Measurements from ENCODE around the gene SIK2.
"Not testable (repeated sequence)": the region's sequence is repeated elsewhere in the genome, so short reads cannot be mapped to it uniquely, and the experiment has no call there.

Gene SIK2

DNA sequence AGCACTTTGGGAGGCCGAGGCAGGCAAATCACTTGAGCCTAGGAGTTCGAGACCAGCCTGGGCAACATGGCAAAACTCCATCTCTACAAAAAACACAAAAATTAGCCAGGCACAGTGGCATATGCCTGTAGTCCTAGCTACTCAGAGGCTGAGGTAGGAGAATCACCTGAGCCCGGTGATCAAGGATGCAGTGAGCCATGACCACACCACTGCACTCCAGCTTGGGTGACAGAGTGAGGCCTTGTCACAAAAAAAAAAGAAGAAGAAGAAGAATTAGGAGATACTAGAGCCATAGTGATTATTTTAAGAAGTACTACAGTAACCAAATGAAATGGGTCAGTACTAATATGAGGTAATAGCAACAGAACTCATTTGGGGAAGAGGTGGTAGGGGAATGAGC lies 56.2 kb downstream of the SIK2 start:
- not testable (repeated sequence) for DNase-seq (ENCODE audit: low spot score)

DNA sequence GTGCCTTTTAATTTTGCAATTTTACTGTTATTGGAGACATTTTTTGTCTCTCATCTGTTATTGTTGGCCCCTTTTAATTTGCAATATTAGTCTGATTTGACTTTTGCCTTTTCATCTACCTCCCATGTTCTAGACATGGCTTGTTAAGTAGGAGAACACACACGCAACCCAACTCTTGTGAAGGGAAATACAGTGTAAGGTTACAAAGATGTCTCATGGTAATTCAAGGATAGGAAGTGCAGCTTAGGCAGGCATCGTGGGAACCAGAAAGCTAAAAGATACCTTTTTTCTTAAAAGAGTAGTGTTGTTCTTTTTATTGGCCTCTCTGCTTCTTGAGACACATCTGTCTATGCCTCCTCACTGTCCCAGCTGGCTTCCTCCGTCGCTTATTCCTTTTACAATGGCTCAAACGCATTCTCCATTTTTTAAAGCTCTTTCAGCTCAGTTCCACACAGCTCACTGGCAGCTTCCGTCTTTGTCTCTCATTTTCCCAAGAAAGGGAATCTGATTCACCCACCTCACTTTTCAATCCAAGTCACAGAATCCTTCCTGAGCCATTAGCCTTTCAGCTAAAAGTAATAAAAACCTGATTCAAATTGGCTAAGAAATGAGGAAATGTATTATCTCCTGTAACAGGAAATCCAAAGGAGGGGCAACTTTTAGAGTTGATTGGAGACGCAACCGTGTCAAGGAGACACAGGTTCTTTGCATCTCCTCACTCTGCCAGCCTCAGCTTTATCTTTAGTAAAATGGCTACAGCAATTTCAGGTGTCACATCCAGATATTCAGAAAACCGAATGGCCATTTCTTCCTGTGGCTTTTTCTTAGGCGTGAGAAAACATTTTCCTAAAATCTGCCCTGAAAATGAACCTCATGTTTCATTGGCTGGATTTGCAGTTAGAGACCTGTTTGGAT lies 57.2 kb downstream of the SIK2 start:
- DNase-seq (ENCODE audit: low spot score): no peak

DNA sequence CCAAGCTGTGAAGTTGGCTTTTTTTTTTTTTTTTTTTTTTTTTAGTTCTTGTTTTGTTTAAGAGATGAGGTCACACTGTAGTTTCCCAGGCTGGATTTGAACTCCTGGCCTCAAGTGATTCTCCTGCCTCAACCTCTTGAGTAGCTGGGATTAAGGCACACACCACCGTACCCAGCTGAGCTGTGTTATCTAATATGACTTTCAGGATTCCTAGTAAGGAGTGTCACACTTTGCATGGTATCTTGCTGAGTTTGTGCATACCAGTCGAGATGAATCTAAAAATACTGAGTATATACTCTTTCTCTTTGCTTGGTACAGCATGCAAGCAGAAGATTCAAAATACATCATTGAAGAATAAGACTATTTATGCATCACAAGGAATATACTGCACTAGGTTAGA lies 58.6 kb downstream of the SIK2 start:
- no peak for DNase-seq (ENCODE audit: low spot score)

DNA sequence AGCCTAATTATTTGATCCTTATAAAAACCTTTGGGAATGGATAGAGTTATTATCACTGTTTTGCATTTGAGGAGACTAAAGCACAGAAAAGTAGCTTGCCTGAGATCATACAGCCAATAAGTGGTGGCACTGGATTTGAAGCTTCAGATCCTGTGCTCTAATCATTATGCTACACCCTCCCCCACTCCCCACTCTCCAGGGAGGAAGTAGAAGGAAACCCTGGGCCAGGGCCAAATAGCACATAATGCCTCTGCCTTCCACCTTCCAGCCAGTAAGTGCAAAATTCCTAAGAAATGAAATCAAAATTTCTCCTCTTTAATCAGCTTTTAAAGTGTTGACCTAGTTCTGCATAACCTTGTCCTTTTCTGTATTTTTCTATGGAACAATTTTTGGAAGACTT lies 61.6 kb downstream of the SIK2 start:
- DNase-seq (ENCODE audit: low spot score): no peak

DNA sequence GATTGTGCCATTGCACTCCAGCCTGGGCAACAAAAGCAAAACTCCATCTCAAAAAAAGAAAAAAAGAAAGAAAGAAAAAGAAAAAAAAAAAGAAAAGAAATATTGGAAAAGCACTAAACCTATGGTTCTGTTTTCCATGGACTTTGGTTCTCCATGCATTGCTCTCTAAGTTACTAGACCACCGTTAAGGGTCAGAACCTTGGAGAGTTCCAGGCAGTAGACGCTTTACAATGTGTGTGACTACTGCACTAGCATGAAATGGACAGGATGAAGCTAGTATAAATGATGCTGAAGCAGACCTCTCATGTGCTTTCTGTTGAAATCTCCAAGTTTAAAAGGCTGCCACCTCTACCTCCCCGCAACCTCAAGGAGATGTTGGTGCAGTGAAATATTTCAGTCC lies 63.5 kb downstream of the SIK2 start:
- DNase-seq (ENCODE audit: low spot score): peak; percentile 27

DNA sequence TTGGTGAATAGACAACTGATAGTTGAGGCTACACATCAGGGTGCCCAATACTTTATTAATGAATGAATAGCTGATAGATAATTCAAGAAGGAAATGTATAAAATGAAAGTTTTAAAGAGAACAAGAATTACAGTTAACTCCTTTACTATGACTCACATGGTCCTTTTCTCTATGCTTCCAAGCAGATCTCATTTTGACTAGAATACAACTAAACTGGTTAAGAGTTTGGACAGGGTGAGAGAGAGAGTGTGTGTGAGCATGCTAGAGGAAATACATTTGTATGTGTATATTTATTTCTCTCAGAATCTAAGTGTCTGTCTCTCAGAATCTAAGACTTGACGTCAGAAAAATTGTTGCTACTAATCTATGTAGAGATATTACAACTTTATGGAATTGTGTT lies 66.7 kb downstream of the SIK2 start:
- no peak for DNase-seq (ENCODE audit: low spot score)

DNA sequence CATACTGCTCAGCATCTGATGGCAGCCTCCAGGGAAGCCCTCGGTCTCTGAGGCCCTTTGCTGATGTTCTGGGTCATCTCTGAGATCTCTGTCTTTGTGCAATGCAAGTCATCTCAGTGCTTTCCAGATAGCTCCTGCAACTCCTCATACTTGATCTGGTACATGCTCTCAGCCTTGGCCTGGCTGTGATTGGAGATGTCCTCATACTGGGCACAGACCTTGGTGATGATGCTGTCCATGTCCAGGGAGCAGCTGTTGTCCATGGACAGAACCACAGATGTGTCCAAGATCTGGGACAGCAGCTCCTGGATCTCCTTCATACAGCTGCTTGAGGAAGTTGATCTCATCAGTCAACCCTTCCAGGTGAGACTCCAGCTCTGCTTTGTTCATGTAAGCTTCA lies 69.1 kb downstream of the SIK2 start:
- no peak for DNase-seq (ENCODE audit: low spot score)

DNA sequence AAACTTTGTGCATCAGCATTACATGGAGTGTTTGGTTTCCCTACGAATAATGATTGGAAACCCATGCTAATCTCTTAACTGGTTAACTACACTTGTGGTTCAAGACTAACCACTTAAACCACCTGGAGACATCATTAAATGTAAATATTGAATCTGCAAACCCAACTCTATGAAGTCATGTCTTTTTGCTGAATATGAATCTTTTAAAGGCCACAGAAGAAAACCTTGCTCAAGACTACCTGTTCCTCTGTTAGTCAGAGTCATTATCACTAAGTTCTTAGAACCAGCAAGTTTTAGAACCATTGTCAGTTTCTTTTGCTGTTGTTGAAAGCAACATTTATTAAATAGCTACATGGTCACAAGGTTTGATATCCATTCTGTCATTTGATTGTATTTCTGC lies 70.7 kb downstream of the SIK2 start:
- DNase-seq (ENCODE audit: low spot score): no peak

DNA sequence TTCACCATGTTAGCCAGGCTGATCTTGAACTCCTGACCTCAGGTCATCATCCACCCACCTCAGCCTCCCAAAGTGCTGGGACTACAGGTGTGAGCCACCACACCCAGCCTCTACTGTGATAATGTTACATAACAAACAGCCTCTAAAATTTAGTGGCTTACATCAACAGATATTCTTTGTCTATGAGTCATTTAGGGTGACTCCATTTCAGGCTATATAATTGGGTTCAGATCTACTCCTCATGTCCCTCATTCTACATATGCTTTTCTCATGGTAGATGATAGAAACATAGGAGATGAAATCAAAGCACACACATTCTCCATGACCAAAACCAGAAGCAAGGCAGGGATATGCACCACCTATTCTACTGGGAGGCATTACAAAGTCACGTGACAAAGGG lies 72.7 kb downstream of the SIK2 start:
- DNase-seq (ENCODE audit: low spot score): no peak

DNA sequence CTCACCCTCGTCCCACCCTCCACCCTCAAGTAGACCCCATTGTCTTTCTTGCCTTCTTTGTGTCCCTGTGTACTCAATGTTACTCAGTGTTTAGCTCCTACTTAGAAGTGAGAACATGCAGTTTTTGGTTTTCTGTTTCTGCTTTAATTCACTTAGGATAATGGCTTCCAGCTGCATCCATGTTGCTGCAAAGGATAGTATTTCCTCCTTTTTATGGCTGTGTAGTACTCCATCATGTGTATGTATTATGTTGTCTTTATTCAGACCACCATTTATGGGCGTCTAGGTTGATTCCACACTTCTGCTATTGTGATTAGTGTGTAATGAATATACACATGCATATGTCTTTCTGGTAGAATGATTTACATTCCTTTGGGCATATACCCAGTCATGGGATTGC lies 73.6 kb downstream of the SIK2 start:
- no peak for DNase-seq (ENCODE audit: low spot score)

DNA sequence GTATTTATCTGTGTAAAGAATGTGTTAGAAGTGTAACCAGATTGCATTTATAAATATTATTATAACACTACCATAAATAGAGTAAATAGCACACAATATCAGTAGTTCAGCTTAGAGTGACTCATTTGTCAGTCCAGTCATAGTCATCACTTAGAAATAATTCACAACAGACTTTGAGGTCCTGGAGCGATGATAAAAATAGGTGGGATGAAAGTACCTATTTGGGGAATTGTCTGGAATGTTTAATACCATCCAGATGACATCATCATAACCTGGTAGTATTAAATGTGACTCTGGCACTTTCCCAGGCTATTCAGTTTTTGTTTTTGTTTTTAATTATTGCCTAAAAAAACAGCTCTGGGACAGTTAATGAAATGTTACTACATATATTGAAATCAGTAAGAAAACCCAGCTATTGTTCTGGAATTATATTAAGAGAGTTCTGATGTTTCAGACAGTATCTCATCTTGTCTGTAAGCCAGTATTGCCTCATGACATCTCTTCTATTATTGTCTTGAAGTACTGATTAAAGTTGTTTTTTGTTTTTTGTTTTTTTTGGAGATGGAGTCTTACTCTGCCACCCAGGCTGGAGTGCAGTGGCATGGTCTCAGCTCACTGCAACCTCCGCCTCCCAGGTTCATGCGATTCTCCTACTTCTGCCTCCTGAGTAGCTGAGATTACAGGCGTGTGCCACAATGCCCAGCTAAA lies 74.8 kb downstream of the SIK2 start:
- DNase-seq (ENCODE audit: low spot score): no peak

DNA sequence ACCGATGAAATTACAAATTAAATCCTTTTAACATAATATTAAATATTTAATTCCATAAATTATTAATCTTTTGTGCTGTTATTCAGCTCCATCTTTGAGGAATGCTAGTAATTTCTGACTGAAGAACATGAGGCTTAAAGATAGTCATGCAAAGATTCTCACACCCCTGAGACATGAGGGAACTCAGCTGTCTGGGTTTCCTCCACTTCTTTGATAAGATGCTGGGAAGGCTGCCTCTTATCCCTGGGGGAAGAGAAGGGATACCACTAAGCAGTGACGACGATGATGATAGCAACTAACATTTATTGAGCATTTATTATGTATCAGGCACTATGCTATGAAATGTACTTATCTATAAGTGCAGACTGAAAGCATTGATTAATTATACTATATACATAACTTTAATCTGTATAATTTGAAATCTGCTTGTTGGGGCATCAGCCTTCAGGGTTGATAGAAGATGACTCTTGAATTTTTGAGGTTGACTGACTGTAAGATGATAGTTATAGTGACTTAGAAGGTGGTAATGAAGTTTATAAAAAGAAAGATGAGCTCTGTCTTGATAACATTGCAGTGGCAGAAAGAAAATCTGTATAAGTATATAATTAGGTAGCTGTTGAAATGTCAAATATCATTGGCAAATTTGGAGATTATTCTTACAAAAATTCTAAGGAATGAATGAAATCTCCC lies 78.4 kb downstream of the SIK2 start:
- DNase-seq (ENCODE audit: low spot score): no peak

DNA sequence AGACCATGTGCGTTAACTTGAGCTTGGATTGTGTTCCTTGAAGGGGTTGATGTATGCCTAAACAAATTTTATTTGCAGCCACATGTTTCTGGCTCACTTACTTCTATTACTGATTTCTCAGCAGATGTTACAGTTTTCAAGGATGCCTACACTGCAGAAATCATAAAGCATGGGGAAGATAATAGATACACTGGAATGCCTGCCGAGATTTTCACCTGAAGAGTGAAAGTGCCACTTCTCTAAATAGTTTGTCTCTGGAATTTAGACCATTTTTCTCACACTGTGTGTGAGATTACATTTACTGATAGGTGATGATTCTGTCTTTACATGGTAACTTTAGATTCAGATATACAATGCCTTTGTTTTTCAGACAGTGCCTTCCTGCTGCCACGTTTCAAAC lies 81.6 kb downstream of the SIK2 start:
- no peak for DNase-seq (ENCODE audit: low spot score)

DNA sequence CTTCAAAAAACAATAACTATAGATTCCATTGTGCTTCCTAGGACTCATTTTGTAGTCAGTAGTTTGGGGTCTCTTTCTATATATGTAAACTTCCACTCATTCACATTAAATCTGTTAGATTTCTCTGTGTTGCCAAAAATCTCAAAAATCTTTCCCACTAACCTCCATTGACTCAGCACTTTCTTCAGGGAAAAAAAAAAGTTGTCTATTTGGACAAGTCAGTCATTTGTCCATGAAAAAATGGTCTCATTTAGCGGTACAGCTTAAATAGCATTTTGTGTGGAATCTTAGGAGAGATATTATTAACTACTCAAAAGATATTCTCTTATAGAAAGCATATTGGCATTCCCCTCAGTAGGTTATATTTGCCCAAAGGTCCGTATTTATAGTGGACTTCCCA lies 82.0 kb downstream of the SIK2 start:
- DNase-seq (ENCODE audit: low spot score): no peak

DNA sequence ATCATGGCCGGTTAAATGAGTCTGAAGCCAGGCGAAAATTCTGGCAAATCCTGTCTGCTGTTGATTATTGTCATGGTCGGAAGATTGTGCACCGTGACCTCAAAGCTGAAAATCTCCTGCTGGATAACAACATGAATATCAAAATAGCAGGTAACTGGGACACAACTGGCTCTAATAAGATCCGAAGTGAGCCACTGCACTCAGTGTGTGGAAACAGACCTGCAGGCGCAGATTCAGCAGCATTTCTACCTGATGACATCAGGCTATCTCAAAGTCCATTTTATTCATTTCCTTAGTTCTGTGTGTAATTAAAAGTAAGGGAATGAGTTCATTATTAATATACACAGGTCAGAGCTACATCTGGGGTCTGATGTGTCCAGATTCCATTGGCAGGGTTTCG lies 85.8 kb downstream of the SIK2 start:
- no peak for DNase-seq (ENCODE audit: low spot score)

DNA sequence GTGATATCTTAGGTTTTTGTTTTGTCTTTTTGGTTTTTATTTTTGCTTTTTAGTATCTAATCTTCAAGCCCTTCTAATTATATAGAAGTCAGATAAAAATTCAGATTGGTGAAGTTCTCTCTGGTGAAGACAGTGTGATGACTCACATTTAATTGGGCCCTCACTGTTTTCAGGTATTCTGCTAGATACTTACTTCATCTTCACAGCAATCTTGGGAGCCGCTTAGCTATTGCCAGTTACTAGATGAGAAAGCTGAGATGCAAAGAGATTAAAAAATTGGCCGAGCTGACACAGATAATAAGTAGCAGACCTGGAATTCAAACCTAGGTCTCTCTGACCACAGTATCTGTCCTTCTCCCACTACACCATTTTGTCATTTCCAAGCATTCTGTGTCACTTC lies 88.9 kb downstream of the SIK2 start:
- no peak for DNase-seq (ENCODE audit: low spot score)

DNA sequence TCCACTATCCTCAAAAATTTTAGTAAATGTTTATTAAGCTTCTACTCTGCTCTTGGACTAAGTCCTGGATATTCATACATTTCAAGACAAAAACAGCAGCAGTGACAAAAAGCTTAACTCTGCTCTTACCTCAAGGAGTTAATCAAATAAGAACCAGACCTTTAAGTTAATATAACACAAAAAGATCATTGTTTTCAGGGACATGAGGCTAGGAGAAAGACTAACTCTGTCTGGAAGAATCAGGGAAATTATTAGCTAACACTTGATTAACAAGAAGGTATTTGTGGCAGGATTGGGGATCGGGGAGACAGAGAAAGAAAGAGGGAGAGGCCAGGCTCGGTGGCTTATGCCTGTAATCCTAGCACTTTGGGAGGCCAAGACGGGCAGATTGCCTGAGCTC lies 89.5 kb downstream of the SIK2 start:
- DNase-seq (ENCODE audit: low spot score): no peak

DNA sequence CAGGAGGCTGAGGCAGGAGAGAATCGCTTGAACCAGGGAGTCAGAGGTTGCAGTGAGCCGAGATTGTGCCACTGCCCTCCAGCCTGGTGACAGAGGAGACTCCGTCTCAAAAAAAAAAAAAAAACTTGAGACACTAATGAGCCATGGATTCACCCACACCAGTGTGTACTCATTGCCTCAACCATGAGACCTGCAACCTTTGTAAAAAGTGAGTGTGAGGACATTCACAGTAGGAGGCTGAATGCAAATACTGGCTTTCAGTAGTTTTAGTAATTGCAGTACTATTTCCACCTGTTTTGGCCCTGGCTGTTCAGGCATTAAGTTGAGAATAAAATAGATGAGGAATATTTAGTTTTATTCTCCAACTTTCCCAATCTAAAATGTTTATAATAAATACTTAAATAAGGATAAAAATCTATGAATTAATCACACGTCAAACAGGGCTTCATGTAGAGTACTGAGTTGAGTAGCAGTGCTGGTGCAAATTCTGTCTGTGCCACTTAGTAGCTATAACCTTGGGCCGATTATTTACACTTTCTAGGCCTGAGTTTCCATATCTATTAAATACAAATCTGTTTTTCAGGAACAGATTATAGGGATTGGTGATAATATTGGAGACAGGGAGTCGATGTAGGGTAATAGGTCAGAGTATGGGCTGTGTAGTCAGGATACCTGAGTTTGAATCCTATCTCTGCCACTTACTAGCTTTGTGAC lies 91.1 kb downstream of the SIK2 start:
- DNase-seq (ENCODE audit: low spot score): no peak

DNA sequence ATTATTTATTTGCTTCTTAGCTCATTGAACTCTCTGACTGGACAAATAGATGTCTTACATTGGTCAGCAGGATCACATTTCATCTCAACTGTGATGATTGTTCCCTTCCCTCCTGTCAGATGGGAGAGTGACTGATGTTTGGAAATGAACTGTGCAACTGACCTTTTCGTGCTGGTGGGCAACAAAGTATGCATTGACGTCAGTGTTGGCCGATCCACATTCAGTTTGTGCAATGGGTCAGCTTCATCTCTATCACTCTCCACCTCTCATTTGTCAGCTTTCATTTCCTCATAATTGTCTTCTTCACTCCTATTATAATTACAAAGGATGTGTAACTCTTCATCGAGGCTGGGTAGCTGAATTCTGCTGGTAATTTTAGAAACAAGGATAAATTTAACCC lies 92.6 kb downstream of the SIK2 start:
- DNase-seq (ENCODE audit: low spot score): no peak

DNA sequence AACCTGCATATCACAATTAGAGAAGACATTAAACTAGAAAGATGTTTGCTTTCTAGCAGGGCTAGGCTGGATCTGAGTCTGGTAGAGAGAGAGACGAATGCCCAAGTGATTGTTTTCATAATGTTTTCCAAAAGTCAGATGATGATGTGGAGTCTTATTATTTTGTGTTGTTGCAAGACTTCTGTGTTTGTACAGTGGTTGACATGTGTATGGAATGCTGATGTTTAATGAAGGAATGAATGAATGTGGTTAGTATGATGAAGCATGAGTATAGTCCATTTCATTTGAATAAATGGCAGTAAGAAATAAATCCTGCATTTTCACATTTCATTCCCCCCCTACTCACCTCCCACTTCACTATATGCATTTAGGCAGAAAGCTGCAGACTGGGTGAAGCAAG lies 94.3 kb downstream of the SIK2 start:
- DNase-seq (ENCODE audit: low spot score): no peak

DNA sequence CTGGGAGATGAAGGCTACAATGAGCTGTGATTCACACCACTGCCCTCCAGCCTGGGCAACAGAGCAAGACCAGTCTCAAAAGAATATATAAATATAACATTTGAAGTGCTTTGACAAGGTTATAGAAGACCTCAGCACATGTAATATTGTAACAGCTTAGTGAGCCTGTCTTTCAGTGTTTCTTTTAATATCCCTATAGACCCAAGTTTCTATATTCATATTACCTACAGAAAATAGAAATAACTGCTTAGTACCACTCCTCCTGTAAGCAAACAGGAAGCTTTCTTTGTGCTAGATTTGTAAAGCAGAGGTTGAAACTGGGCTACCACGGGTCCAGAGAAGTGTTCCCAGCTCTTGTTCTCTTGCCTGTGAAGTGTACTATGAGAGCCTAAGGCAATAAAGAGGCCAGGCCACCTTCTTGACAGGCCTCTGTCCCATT lies 95.7 kb downstream of the SIK2 start:
- no peak for DNase-seq (ENCODE audit: low spot score)

DNA sequence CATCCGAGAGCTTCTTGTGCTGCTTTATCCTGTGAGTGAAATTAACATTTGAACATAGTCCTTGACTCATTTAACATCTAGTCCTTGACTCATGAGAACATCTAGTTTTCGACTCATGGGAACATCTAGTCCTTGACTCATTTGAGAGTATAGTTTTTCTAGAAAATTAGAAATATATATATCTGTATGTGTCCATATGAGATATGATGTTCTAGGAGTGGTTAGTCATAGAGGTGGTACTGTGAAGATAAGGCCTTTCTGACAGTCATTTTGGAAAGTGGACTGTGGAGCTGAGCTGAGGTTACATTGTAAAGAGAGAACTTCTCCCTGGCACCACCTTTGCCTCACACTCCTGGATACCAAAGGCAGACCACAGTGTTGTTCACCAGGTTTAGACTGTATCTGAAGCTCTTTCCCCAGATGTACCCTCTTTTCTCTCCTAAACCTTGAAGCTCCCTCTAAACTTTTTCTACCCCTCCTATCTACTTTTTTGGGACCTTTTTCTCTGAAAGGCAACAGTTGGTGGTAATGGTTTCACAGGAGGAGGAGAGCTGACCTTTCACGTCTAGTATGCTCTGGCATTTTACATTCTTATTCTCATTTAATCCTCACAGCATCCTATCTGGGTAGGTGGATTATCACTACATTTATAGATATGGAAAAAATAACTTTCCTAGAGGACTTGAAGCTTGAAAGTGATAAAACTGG lies 96.8 kb downstream of the SIK2 start:
- no peak for DNase-seq (ENCODE audit: low spot score)
